Sigmoid colon (tissue), 7 donors: Measurements from ENCODE around the gene CDC73. TPM values are rescaled to one million over a fixed set of nuclear protein-coding genes. Genes with fewer than 3 reads are reported as not detected.

Experiments used
- DNase-seq: peaks from one replicate; pipeline ENCODE4 v3.0.0-alpha.2; 2019
- H3K27ac ChIP-seq, 4 donors: fragments of 200-600 bp; sonication (generic); one replicate each; pipeline ENCODE4 v1.5.1; 2016 to 2019; ENCODE audit warnings: mild to moderate bottlenecking in 1 of 4
- H3K27me3 ChIP-seq, 3 donors: fragments of 200-600 bp; sonication (generic); one replicate each; pipeline ENCODE4 v1.5.1; 2019; ENCODE audit warnings: mild to moderate bottlenecking in 1 of 3
- H3K36me3 ChIP-seq, 4 donors: fragments of 200-600 bp; sonication (generic); one replicate each; pipeline ENCODE4 v1.5.1; 2016 to 2019
- H3K4me1 ChIP-seq, 4 donors: fragments of 200-600 bp; sonication (generic); one replicate each; pipeline ENCODE4 v1.5.1; 2017 to 2019
- H3K4me3 ChIP-seq, 4 donors: fragments of 200-600 bp; sonication (generic); one replicate each; pipeline ENCODE4 v1.5.1; 2017 to 2019; ENCODE audit warnings: mild to moderate bottlenecking in 2 of 4, moderate library complexity in 1 of 4
- H3K9me3 ChIP-seq, 4 donors: fragments of 200-600 bp in 3 of 4; sonication (generic) in 3 of 4; one replicate each; pipeline versions ENCODE4 v1.5.1 to v1.6.1; 2013 to 2019
- CTCF ChIP-seq, 4 experiments: fragments of 450-650 bp in 3 of 4; fragments of 200-600 bp in 1 of 4; IDR thresholded peaks; one replicate each; pipeline ENCODE4 v1.5.1; 2016 to 2019; ENCODE audit warnings: antibody characterized with exemption in 4 of 4, mild to moderate bottlenecking in 3 of 4, moderate library complexity in 2 of 4
- EP300 ChIP-seq, 4 donors: sonication (generic); formaldehyde crosslinking; IDR thresholded peaks; one replicate each; pipeline ENCODE4 v1.6.1; 2017; ENCODE audit warnings: antibody characterized with exemption in 4 of 4
- POLR2A ChIP-seq, 2 donors: fragments of 450-650 bp; IDR thresholded peaks; one replicate each; pipeline ENCODE4 v1.6.1; 2016; ENCODE audit warnings: antibody characterized with exemption in 2 of 2, mild to moderate bottlenecking in 2 of 2, moderate library complexity in 2 of 2
- POLR2AphosphoS5 ChIP-seq, 4 donors: sonication (generic); formaldehyde crosslinking; IDR thresholded peaks; one replicate each; pipeline ENCODE4 v1.6.1; 2017; ENCODE audit warnings: antibody characterized with exemption in 4 of 4
- WGBS, 2 donors: extraction: QIAGEN DNeasy Blood & Tissue Kit; methylation state at CpG; one replicate each; pipeline ENCODE4 v1.1.7; 2013; 5-methylcytosine and 5-hydroxymethylcytosine counted together
- intact Hi-C: fragments of 100-400 bp; cut with DNase I; formaldehyde crosslinking; loops from one replicate; pipeline ENCODE4 v1.15.1; 2023
- polyA plus RNA-seq, 3 donors: library from polyadenylated mRNA; stranded (reverse); fragments of 200-250 nt; gene quantifications; one replicate each; pipeline ENCODE4 v1.2.3, GENCODE V29; 2013
- total RNA-seq, 4 donors: library from RNA; depleted of rRNA; stranded (reverse); fragments of >200 nt; gene quantifications; one replicate each; pipeline ENCODE4 v1.1.0, GENCODE V29; 2016
- donor health status: healthy with polysubstance abuse.
- donor health status: Bipolar disorder and iron deficiency.
- donor health status: healthy.

The CDC73 gene
- total and polyA plus RNA-seq, 7 donors = 13.2 to 72.4 (median 45.7) TPM

- 99% methylated on average over 4 of the region's 4 CpGs for WGBS, 2 donors
- Histone ChIP-seq H3K4me3 (no peak overlapping the region), H3K27ac (no peak overlapping the region), H3K36me3 (peaks cover 0 to 12% (median 1%) of the 10 kb centered on the region in 4 donors), H3K27me3 (no peaks in the 10 kb centered on the region), H3K4me1 (no peaks in the 10 kb centered on the region), H3K9me3 (no peaks in the 10 kb centered on the region)
- TF ChIP-seq CTCF (IDR thresholded peaks at IDR 0.05) (no peak), POLR2AphosphoS5 (IDR thresholded peaks at IDR 0.05) (no peak), POLR2A (IDR thresholded peaks at IDR 0.05) (no peak), EP300 (IDR thresholded peaks at IDR 0.05) (no peak)
- no peak for DNase-seq
- intact Hi-C loops = no loop called here
Measured at GRCh38 chr1:193242000-193242399, 120.2 kb downstream of the CDC73 start.

- Histone ChIP-seq H3K4me3 (no peak overlapping the region), H3K27me3 (no peaks in the 10 kb centered on the region), H3K27ac (no peak overlapping the region), H3K4me1 (no peaks in the 10 kb centered on the region), H3K36me3 (peaks cover 0 to 45% (median 6%) of the 10 kb centered on the region in 4 donors), H3K9me3 (peaks cover 0 to 3% (median 1%) of the 10 kb centered on the region in 4 donors)
- intact Hi-C loops = no loop called here
- TF ChIP-seq EP300 (IDR thresholded peaks at IDR 0.05) (no peak), CTCF (IDR thresholded peaks at IDR 0.05) (no peak), POLR2A (IDR thresholded peaks at IDR 0.05) (no peak), POLR2AphosphoS5 (IDR thresholded peaks at IDR 0.05) (no peak)
- DNase-seq = no peak
- WGBS, 2 donors = 97 to 98% methylated on average over 7 of the region's 7 CpGs
Measured at GRCh38 chr1:193249187-193249586, 127.4 kb downstream of the CDC73 start.

GRCh38 chr1:193251950-193252349, 130.1 kb downstream of the CDC73 start:
- intact Hi-C loops = no loop called here
- WGBS, 2 donors = 84 to 89% methylated on average over 2 of the region's 2 CpGs
- H3K4me3 ChIP-seq = no peak overlapping the region
- H3K9me3 ChIP-seq = peaks cover 0 to 3% (median 1%) of the 10 kb centered on the region in 4 donors
- peaks cover 0 to 7% (median 0%) of the 10 kb centered on the region in 4 donors for H3K4me1 ChIP-seq
- no peak for TF ChIP-seq POLR2A (IDR thresholded peaks at IDR 0.05)
- TF ChIP-seq POLR2AphosphoS5 (IDR thresholded peaks at IDR 0.05) = no peak
- TF ChIP-seq CTCF (IDR thresholded peaks at IDR 0.05) = no peak
- no peak for TF ChIP-seq EP300 (IDR thresholded peaks at IDR 0.05)
- H3K27ac ChIP-seq = no peak overlapping the region
- H3K27me3 ChIP-seq = no peaks in the 10 kb centered on the region
- DNase-seq = no peak
- peaks cover 0 to 42% (median 5%) of the 10 kb centered on the region in 4 donors for H3K36me3 ChIP-seq

GRCh38 chr1:193256019-193256418, 134.2 kb downstream of the CDC73 start:
- Histone ChIP-seq H3K9me3 (no peaks in the 10 kb centered on the region), H3K36me3 (peaks cover 0 to 19% (median 0%) of the 10 kb centered on the region in 4 donors), H3K4me1 (peaks cover 0 to 7% (median 0%) of the 10 kb centered on the region in 4 donors), H3K27me3 (no peaks in the 10 kb centered on the region), H3K27ac (no peak overlapping the region), H3K4me3 (no peak overlapping the region)
- DNase-seq = no peak
- intact Hi-C loops = no loop called here
- no peak for TF ChIP-seq EP300 (IDR thresholded peaks at IDR 0.05)
- TF ChIP-seq POLR2A (IDR thresholded peaks at IDR 0.05) = no peak
- no peak for TF ChIP-seq POLR2AphosphoS5 (IDR thresholded peaks at IDR 0.05)
- TF ChIP-seq CTCF (IDR thresholded peaks at IDR 0.05) = no peak

- intact Hi-C loops = no loop called here
Measured at GRCh38 chr1:193259636-193260035, 137.8 kb downstream of the CDC73 start.

More at GRCh38 chr1:193259636-193260035, 137.8 kb downstream of the CDC73 start:
- DNase-seq = no peak
- H3K27me3 ChIP-seq = no peaks in the 10 kb centered on the region
- H3K4me3 ChIP-seq = no peak overlapping the region
- H3K4me1 ChIP-seq = peaks cover 0 to 7% (median 0%) of the 10 kb centered on the region in 4 donors
- 65 to 90% methylated on average over 2 of the region's 2 CpGs for WGBS, 2 donors
- TF ChIP-seq POLR2AphosphoS5 (IDR thresholded peaks at IDR 0.05) (no peak), EP300 (IDR thresholded peaks at IDR 0.05) (no peak), CTCF (IDR thresholded peaks at IDR 0.05) (no peak), POLR2A (IDR thresholded peaks at IDR 0.05) (no peak)
- peaks cover 0 to 11% (median 0%) of the 10 kb centered on the region in 4 donors for H3K36me3 ChIP-seq
- no peaks in the 10 kb centered on the region for H3K9me3 ChIP-seq
- H3K27ac ChIP-seq = no peak overlapping the region
